Type B pancreatic cell (in vitro differentiated cells): ENCODE data around the gene SLC4A4. TPM values are rescaled to one million over a fixed set of nuclear protein-coding genes. Genes with fewer than 3 reads are reported as not detected.

ENCODE experiments used
- DNase-seq: peaks from one replicate; pipeline ENCODE4 v3.0.0; 2021; ENCODE audit warnings: mixed read lengths; ENCODE audit not compliant: unreplicated experiment; ENCODE audit errors: extremely low spot score
- H3K27ac Mint-ChIP-seq: 2 replicates; pipeline ENCODE4 v1.8.0; 2021; ENCODE audit warnings: mild to moderate bottlenecking, mixed read lengths
- H3K27me3 Mint-ChIP-seq: 2 replicates; pipeline ENCODE4 v1.8.0; 2021; ENCODE audit warnings: mixed read lengths
- H3K36me3 Mint-ChIP-seq: 2 replicates; pipeline ENCODE4 v1.8.0; 2021; ENCODE audit warnings: mixed read lengths
- H3K4me1 Mint-ChIP-seq: one replicate; pipeline ENCODE4 v1.8.0; 2021; ENCODE audit warnings: mixed read lengths; ENCODE audit not compliant: unreplicated experiment
- H3K4me3 Mint-ChIP-seq: 2 replicates; pipeline ENCODE4 v1.8.0; 2021; ENCODE audit warnings: mild to moderate bottlenecking, mixed read lengths
- H3K9me3 Mint-ChIP-seq: 2 replicates; pipeline ENCODE4 v1.8.0; 2021; ENCODE audit warnings: mixed read lengths
- total RNA-seq: library from RNA; stranded (reverse); gene quantifications from 2 replicates; pipeline ENCODE4 v1.2.1, GENCODE V29; 2021; ENCODE audit warnings: low replicate concordance
- TF ChIP-seq, protein P1 (sequence below): fragments of 200-600 bp; sonication (generic); conservative IDR thresholded peaks from 2 replicates; pipeline ENCODE4 v1.5.0; 2021; ENCODE audit warnings: antibody characterized with exemption, mild to moderate bottlenecking

The SLC4A4 gene
- total RNA-seq, 1 donor from 2014 or later = 27.2 TPM

DNA sequence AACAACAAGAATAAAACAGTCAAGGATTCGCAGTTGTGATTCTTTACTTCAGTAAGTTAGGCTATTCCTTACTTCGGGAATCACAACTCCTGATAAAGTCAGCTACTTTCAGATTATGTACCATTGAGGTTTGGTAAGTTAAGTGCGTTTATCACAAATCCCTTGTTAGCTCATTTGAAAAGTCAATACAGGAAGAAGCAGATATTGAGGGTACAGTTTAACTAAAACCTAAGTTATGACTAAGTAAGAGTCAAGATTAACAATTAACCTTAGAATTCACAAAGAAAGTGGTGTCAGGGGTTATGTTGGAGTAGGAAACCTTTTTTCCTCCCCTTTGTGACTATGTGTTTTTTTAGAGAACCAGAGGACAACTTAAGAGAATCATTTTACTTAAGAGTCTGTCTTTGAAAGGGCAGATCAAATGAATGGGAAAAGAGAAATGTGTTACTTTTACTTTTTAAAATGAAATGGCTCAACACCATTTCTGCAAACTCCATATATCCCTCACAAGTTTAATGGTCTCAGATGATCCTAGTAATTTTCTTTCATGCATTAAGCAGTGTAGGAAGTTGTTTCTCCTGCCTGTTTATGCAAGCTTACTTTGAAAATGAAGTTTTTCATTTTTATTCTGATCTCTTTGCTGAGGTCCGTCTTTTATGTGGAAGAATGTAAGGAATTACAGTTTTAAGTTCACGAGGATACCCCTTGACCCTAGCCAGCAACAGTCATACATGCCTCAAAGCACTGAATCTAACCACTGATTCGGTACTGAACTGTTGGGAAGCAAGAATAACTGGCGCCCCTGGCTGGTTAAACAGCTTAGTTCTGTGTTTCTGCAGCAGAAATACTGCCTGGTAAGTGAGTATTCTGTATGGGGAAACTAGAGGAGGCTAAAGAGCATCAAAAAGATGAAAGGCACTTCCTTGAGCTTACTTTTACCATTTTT, 211.7 kb downstream of the SLC4A4 start:
- peak overlapping the region; percentile 21 for H3K4me3 Mint-ChIP-seq
- H3K9me3 Mint-ChIP-seq = no peaks in the 10 kb centered on the region
- H3K36me3 Mint-ChIP-seq = peaks cover 4% of the 10 kb centered on the region
- H3K27ac Mint-ChIP-seq = peak overlapping the region; percentile 69
- DNase-seq = no peak
- peaks cover 18% of the 10 kb centered on the region for H3K4me1 Mint-ChIP-seq
- no peaks in the 10 kb centered on the region for H3K27me3 Mint-ChIP-seq
- TF ChIP-seq, protein P1, sequence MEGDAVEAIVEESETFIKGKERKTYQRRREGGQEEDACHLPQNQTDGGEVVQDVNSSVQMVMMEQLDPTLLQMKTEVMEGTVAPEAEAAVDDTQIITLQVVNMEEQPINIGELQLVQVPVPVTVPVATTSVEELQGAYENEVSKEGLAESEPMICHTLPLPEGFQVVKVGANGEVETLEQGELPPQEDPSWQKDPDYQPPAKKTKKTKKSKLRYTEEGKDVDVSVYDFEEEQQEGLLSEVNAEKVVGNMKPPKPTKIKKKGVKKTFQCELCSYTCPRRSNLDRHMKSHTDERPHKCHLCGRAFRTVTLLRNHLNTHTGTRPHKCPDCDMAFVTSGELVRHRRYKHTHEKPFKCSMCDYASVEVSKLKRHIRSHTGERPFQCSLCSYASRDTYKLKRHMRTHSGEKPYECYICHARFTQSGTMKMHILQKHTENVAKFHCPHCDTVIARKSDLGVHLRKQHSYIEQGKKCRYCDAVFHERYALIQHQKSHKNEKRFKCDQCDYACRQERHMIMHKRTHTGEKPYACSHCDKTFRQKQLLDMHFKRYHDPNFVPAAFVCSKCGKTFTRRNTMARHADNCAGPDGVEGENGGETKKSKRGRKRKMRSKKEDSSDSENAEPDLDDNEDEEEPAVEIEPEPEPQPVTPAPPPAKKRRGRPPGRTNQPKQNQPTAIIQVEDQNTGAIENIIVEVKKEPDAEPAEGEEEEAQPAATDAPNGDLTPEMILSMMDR = no peak

DNA sequence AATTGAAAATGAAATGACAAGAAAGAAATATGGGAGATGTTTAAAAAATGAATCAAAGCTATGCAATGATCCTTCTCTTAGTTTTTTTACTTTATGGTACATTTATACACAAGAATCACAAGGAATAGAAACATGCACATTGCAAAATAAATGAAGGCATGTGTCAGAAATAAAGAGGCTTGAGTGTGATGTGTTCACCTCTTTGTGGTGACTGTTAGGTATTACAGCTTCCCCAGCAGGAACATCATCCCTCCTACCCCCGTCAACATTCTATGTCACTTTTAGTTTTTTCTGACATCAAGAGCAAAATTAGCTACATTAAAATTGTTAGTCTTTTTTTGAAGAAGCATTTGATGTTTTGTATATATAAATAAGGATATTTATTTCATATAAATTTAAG, 214.8 kb downstream of the SLC4A4 start:
- Mint-ChIP-seq H3K4me1 (peaks cover 15% of the 10 kb centered on the region), H3K36me3 (peaks cover 4% of the 10 kb centered on the region)

DNA sequence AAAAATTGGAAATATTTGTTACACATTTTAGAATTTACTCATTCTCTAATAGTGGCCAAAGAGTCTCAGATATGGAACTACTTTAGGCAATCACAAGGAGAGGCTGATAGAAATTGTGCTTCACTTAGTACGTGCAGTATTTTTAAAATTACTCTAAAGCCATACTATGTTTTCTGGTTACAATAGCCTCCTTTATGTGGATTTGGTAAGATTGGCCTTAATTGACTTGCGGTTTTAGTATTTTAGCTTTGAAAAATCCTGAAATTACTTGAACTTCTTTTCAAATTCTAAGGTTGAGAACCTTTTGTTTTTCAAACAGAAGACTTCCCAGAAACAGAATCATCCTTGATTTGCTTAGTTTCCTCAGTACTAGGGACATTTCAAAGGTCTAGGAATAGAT, 215.2 kb downstream of the SLC4A4 start:
- Mint-ChIP-seq H3K4me1 (peaks cover 15% of the 10 kb centered on the region), H3K27ac (no peak overlapping the region), H3K27me3 (no peaks in the 10 kb centered on the region), H3K4me3 (no peak overlapping the region), H3K9me3 (no peaks in the 10 kb centered on the region), H3K36me3 (peaks cover 4% of the 10 kb centered on the region)
- TF ChIP-seq, protein P1 = no peak
- no peak for DNase-seq

More for the DNA sequence above, 214.8 kb downstream of the SLC4A4 start:
- no peak for DNase-seq
- TF ChIP-seq, protein P1 = peak; percentile 74
- no peak overlapping the region for H3K4me3 Mint-ChIP-seq
- H3K27ac Mint-ChIP-seq = no peak overlapping the region
- no peaks in the 10 kb centered on the region for H3K27me3 Mint-ChIP-seq
- H3K9me3 Mint-ChIP-seq = no peaks in the 10 kb centered on the region

DNA sequence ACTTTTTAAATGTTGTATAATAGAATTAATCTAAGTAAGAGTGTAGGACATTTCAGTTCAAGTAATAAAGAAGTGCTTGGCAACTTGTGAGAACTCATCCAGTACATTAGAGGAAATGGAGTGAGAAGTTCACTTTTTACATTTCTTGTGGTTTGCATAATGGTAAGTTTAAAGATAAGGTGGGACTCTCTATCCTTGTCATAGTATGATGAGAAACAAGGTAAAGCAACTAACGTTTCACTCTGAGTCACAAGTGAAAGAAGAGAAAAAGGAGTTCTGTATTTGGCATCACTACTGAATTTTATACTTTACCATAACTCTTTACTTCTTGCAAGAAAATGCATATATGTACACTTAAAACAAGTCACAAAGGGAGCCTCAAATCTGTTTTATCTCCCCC, 219.4 kb downstream of the SLC4A4 start:
- Mint-ChIP-seq H3K36me3 (peaks cover 7% of the 10 kb centered on the region), H3K27ac (no peak overlapping the region), H3K9me3 (no peaks in the 10 kb centered on the region), H3K4me3 (no peak overlapping the region), H3K4me1 (no peaks in the 10 kb centered on the region), H3K27me3 (no peaks in the 10 kb centered on the region)
- TF ChIP-seq, protein P1 = no peak
- DNase-seq = no peak

DNA sequence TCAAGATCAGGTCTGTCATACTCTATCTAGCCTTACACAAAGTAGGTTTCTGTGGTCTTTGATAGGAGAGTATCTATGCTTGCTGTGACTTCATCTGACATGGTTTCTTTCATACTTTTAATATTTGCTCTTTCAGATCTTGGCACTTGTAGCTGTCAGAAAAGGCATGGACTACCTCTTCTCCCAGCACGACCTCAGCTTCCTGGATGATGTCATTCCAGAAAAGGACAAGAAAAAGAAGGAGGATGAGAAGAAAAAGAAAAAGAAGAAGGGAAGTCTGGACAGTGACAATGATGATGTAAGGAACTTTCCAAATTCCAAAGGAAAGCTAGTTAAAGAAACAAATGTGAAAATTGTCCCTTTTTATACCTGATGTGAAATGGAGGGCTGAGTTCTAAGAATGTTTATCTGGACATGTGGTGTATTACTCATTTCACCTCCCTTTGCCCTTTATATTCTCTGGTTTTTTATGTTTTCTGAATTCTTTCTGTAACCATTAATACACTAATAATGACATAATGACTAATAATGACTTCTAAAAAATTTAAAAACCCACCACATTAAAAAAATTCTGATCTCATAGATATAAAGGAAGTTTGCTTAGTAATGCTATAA, 221.2 kb downstream of the SLC4A4 start:
- DNase-seq = no peak
- no peaks in the 10 kb centered on the region for H3K4me1 Mint-ChIP-seq
- H3K4me3 Mint-ChIP-seq = no peak overlapping the region
- TF ChIP-seq, protein P1 = no peak
- H3K27ac Mint-ChIP-seq = no peak overlapping the region
- H3K27me3 Mint-ChIP-seq = no peaks in the 10 kb centered on the region
- H3K36me3 Mint-ChIP-seq = peaks cover 7% of the 10 kb centered on the region
- no peaks in the 10 kb centered on the region for H3K9me3 Mint-ChIP-seq
